Measurements from ENCODE around the gene LRP1B. TPM values are rescaled to one million over a fixed set of nuclear protein-coding genes. Genes with fewer than 3 reads are reported as not detected.

LRP1B gene
- total RNA-seq, 1 donor from 2014 or later: 0.08 TPM

DNA sequence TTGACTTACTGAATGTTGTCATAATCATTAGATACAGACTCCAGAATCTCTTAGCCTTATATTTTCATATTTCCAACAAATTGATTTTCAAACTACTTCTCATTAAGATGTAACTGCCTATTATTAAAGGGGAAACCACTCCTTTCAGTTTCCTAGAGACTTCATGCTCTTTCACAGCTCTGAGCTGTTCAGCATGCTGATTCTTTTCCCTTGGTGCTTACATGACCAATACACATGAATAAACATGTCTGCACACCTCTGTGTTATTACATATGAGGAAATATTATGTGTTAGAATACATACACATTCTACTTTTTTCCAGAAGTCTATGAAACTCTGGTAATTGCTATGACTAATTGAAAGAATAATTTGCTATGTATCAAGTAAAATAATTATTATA is 200.0 kb downstream of the LRP1B start:
- ATAC-seq (ENCODE audit: poor library complexity) (no peak), DNase-seq (no peak)
- intact Hi-C loops (cut with DNase I): no loop called here

DNA sequence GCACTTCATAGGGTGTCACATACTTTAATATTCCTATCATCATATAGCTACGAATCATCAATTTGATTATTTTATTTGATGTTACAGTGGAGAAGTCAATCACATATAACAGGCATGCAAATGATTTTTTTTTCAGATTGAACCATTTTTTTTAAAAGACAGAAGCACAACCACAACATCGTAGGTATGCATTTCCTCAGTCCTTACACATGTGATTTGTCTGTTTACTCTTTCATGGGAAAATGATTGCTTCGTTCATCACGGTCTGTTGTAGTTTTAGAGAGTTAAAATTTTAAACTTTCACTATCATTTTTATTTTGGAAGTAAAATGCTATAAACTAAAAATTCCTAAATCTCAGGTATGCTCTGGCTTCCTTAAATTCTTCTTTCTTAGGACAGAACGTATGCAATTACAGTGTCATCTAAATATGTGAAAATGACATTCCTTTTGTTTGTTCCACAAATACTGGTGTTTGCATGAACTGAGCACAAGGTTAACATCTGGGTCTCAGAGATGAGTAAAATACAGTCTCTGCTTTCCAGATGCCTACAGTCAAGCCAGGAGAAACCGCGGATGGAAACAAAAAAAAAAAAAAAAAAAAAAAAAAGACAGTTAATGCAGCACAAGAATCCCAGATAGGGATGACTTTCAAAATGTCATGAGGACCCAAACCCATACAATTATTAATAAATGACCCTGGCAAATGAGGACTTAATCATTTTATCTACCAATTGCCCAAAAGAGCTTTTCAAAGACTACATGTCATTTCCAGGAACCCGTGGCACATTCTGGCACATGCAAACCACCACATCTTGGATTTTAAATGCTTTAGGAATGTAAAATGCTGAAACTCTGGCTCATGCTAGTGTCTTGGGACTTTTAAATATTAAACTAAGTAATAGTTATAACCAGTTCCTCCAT is 201.2 kb downstream of the LRP1B start:
- ATAC-seq (ENCODE audit: poor library complexity) (no peak), DNase-seq (no peak)
- intact Hi-C loops (cut with DNase I): no loop called here

DNA sequence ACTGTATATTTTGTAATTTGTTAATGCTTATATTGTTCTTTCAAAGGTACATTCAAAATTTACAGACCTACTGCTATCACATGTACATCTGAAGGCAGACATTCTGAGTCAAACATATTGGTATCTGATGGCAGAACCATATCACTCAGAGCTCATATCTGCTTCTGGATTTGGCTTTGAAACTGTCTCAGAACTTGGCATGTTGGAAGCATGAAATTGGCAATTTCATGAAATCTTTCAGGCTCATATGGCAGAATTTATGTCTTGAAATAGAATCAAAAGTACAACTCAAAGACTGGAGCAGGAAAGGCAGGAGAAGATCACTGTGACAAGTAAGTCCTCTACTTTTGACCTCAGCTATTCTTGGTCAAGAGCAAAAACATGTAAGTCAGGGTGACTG is 202.3 kb downstream of the LRP1B start:
- no peak for ATAC-seq (ENCODE audit: poor library complexity)
- DNase-seq: no peak
- intact Hi-C loops (cut with DNase I): no loop called here

DNA sequence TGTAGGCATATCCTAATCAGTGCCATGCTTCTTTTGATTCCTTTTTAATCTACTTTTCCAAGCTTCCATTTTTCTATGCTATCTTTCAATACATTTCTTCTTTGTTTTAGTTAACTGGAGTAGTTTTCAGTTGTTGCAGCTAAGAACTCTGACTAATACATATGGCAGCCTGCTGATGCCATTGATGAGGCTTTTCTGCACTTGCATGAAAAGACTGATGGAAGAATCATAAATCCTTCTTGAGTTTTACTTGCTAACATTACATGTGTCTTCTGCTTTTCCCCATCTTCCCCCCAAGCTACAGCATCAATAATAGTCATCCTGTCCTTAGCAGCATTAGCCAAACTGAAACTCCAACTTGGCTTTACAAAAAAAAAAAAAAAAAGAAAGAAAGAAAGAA is 203.3 kb downstream of the LRP1B start:
- intact Hi-C loops (cut with DNase I): no loop called here
- ATAC-seq (ENCODE audit: poor library complexity): no peak
- no peak for DNase-seq

DNA sequence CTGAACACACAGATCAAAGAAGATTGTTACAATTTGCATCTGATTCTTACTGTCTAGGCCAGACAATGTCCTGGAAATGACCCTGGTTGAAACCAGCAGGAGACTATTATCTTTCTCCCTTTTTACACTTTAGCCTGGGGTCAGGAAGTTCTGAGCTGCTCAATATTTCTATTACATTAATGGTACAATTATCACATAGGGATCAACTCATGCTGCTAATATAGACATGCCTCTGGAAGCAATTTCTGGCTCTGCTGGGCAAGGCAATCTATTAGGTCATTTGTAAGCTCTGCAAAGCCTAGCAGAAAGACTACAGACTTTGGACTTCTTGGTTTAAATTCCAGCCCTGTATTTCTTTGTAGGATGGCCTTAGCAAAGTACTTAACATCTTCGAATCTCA is 205.3 kb downstream of the LRP1B start:
- intact Hi-C loops (cut with DNase I): no loop called here
- no peak for ATAC-seq (ENCODE audit: poor library complexity)

DNA sequence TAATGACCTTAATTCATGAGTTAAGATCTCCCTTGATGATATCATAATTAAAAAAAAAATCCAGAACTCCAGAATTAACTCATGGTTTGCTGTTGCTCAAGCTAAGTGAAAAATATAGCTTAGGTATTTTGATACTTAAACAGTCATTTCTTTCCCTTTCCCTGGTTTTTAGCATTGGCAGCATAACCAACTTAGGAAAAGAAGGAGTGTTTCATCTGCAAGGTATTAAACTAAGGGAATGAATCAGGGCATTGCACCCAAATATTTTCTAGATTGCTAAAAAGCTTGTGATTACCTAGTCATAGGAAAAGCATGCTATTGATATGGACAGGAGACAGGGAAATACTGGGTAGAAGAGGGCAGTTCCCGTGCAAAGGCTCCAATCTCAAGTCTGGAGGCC is 207.2 kb downstream of the LRP1B start:
- DNase-seq (no peak), ATAC-seq (ENCODE audit: poor library complexity) (no peak)
- intact Hi-C loops (cut with DNase I): no loop called here

More for the DNA sequence above, 205.3 kb downstream of the LRP1B start:
- DNase-seq: no peak

DNA sequence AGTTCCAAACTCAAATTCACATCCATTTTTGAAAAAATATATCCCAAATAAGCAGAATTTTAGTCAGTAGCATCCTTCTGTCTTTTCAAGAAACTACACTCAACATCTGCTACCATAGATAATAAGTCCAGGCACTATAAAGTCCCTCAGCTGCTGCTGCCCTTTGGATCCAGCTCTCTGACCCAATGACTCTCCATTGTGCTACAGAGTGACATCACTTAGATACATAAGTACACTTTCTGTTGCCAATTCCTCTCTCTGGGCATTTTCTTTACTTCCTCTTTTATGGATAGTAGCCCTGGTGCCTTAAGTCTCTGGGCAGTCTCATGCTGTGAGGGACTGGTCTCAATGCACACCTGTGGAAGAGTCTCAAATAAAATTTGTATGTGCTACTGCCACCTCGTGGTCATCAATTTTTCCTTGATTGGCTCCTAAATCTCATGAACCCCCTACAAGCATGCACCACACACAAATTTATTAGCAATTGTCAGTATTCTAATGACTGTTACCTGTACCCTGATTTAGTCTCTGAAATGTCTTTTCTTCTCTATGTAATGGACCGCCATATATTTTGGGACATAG is 219.2 kb downstream of the LRP1B start:
- ATAC-seq (ENCODE audit: poor library complexity): no peak
- no peak for DNase-seq
- intact Hi-C loops (cut with DNase I): no loop called here

DNA sequence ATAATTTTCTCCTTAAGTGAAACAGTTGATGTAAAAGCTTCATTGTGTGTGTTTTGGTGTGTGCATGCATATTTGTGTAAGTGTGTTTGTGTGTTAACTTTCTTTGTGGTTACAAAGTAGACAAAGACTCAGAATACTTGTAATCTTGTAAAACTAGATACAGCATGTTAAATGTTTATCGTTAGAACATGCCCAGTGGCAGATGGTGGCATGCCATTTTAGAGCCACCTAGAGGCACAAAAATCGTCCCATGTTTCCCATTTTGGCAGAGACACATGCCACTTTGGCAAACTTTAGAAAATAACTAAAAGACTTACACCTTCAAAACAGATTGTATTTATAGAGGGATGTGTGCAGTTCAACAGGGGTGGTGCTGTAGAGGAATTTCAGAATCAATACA is 224.1 kb downstream of the LRP1B start:
- ATAC-seq (ENCODE audit: poor library complexity) (no peak), DNase-seq (no peak)
- intact Hi-C loops (cut with DNase I): no loop called here

DNA sequence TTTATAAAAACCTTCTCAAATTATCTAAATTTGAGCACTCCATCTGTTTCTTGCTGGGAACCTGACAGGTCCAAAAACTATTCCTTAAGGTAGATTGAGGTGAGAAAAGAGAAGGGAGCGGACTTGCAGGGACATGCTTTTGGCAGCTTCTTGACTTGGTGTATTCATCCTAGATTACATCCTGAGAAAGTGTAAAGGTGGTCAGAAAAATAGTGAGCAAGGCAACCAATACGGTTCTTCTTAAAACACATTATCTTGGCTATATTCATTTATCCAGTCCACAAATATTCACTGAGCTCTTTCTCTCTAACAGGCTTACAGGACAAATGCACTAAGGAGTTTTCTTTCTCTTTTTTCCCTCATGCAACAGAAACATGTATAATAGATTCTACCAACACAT is 230.0 kb downstream of the LRP1B start:
- intact Hi-C loops (cut with DNase I): no loop called here
- ATAC-seq (ENCODE audit: poor library complexity) (no peak), DNase-seq (no peak)

DNA sequence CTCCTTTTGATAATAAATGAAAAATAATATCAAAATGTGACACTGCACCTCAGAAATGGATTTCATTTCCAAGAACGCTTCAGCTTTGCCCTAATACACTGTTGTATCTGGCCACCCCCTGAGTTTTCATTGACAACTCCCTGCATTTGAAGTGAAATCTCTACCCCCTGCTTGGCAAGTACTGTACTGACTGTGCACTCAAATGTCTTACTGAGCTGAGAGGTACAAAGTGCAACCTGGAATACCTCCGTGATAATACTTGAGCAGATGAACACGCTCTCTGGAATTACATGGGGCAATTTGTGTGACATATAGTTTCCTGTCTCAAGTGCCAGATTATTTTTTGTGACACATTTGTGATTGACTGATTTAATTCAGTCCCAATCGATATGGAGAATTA is 231.1 kb downstream of the LRP1B start:
- intact Hi-C loops (cut with DNase I): no loop called here
- DNase-seq: no peak
- ATAC-seq (ENCODE audit: poor library complexity): no peak

DNA sequence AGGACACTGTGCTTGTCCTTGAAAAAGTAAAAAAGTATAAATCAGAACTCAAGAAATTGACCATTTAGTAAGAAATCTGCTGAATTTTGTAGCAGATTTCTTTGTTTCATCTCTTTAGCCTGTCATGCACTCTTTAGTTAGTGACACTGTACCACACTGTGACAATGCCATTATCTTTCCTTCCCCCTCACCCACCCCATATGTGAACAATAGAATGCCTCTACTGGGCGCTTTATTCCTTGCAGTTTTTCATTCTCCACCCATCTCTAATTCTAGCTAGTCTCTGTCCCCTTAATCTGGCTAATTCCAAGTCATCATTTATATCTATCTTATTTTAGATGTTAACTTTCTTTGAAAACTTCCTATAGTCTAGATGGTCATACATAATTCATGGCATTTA is 241.0 kb downstream of the LRP1B start:
- intact Hi-C loops (cut with DNase I): no loop called here
- ATAC-seq (ENCODE audit: poor library complexity): no peak
- DNase-seq: no peak

DNA sequence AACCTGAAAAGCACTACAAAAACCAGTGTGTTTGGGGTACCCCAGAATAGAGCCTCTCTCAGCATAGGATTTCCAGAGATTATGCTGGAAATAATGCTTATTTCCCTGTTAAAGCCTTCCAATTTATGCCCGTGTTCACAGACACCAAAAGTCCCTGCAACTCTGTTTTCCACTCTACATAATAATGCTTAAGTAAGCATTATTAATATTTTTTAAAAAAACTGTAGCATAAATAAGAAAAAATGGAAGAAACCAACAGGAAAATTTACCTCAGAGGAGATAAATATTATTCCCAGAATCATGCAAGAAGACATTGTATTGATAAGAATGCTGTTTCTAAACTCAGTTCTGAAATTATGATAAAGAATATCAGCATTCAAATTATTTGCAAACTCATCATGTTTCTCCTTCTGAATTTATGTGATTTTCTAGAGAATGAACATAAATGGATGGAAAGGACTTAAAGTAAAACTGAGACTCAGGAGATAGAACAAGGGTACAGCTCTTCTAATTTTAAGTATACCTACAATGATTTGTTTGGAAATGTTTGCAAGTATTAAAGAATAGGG is 241.7 kb downstream of the LRP1B start:
- ATAC-seq (ENCODE audit: poor library complexity) (no peak), DNase-seq (no peak)
- intact Hi-C loops (cut with DNase I): no loop called here

DNA sequence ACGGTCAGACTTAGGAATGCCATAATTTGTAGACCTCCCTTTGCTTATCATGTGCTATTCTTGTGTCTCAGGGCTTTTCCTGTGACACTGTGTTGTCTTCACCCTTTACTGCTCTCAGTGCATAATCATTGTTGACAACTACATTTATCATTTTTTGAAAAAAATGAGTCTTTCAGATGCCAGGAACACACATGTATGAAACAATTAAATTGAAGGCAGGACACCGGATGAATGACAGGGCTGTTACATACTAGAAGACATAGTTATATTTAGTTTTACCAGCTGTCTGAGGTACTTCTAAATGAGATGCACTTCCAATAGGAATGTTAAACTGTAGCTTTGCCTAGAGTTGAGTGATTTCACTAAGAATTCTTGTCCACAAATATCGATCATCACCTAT is 243.5 kb downstream of the LRP1B start:
- intact Hi-C loops (cut with DNase I): no loop called here
- ATAC-seq (ENCODE audit: poor library complexity): no peak

DNA sequence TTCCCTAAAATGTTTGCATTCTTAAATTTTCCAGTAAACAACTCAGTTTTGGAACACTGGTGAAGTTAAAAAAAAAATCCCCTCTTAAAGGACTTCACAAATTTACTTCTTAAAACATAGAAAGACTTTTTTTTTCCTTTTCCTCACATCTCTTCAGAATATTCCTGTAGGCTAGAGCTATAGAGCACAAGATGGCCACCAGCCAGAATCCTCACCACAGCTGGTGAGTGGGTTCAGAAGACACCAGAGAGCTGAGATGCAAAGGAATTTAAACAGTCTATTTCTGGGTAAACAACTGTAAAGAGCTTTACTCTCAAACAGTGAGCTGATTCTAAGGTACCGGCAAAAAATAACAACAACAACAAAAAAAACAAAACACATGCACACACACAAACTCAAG is 252.8 kb downstream of the LRP1B start:
- no peak for DNase-seq
- no peak for ATAC-seq (ENCODE audit: poor library complexity)
- intact Hi-C loops (cut with DNase I): no loop called here

More for the DNA sequence above, 243.5 kb downstream of the LRP1B start:
- DNase-seq: no peak

DNA sequence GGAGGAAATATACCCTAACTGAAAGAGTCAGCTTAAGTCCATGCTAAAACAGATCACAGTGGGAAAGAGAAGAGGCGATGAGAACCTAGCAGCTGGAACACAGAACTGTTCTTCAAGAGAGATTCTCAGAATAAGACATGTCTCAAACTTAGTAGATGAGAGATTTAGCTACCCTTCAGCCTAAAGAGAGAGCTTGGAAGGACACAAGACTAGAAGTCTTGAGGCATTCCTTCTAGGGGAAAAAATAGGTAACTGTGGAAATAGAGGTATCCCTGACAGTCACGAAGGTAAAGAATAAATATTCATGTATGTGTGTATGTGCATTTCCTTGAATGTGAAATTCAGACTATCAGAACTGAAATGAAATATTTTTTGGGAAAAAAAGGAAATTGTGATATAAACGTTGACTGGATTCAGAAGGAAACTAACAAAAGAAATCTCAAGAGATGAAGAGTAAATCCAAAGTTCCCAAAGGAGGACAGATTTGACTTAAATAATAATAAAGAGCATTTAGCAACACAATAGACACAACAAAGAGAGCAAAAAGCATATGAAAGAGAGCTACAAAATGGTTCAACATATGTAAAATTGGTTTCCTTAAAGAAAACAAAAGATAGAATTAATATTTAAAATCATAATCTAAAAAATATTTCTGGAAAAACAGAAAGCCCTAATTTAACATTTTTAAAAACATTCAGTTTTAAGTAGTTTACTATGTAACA is 258.7 kb downstream of the LRP1B start:
- intact Hi-C loops (cut with DNase I): no loop called here
- ATAC-seq (ENCODE audit: poor library complexity) (no peak), DNase-seq (no peak)

DNA sequence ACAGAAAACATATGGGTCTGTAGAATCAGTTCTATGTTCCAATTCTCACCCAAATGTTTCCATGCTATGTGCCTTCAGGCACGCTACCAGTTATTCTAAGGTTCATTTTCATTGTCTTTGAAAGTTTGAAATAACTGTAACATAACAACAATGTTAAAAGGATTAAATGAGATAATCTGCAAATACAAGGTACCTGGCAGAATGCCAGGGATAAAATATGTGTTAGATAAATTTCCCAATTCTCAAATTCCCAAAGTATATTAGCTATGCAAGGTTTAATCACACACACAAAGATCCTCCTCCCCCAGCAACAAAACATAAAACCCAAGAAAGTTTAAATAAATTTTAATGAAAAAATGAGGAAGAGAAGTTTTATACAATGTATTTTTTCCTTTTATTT is 261.2 kb downstream of the LRP1B start:
- intact Hi-C loops (cut with DNase I): no loop called here
- ATAC-seq (ENCODE audit: poor library complexity) (no peak), DNase-seq (no peak)

DNA sequence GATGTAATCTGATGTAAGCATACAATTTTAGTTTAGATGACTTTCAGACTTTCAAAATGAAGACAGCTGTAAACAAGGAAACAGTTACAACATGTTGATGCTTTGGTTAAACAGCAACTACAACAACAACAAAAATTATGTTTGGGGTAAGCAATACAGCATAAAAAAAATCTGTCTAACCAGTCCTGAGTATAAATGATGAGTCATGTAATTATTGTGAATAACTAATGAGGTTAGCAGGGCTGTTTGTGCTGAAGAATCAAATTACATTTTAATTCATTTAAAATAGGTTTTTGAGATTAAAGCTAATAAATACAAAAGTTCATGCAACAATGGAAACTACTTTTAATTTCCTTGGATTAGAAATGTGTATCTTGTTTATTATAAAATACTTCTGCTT is 266.9 kb downstream of the LRP1B start:
- intact Hi-C loops (cut with DNase I): no loop called here
- no peak for ATAC-seq (ENCODE audit: poor library complexity)
- no peak for DNase-seq

DNA sequence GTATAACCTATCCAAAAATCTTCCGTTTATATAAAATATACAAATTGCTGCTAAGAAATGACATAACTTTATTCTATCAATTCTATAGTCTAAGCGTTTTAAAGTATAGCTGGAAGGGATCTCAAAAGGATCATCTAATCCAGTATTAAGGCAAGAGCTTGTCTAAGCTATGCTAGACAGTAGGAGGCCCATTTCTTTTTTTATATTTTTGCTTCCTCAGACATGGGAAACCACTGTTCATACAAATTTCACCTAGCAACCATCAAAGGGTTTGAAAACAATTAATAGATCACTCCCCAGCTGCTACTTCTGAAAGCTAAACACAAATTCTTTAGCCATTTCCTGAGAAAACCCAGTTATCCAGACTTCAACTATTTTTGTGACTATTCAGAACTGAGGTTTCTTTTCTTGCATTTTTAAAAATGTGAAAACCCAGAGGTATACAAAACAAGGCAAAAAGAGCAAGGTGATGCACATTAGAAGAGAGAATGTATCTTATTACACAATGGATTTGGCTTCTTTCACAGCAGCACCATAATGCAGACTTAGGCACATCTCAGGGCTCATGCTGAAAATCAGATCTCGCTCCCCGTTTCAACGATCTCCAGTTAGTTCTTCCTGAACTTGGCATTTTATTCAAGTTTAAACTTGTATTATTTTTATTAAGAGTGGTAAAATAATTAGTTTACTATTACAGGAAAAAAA is 274.4 kb downstream of the LRP1B start:
- DNase-seq: no peak
- ATAC-seq (ENCODE audit: poor library complexity): no peak
- intact Hi-C loops (cut with DNase I): no loop called here

DNA sequence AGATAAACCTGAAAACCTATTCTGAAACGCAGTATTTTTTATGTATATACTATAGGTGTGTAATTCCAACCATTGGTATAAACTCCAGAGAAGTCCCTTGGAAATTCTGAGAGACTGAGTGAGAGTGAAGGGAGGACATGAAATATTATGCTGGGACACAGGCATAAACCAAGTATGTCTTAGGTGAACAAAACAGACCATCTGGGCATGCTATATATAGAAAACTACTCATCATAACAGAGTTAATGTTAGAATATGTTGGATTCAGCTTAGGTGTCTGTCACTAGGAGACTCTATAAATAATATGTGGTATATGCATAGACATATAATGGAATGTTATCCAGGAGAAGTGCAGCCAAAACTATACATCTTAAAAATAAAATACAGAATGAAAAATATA is 282.6 kb downstream of the LRP1B start:
- no peak for ATAC-seq (ENCODE audit: poor library complexity)
- DNase-seq: no peak
- intact Hi-C loops (cut with DNase I): no loop called here
